ENCODE results near the gene ZNF598.
"Not testable (repeated sequence)": the region's sequence is repeated elsewhere in the genome, so short reads cannot be mapped to it uniquely, and the experiment has no call there.

ZNF598 gene

DNA sequence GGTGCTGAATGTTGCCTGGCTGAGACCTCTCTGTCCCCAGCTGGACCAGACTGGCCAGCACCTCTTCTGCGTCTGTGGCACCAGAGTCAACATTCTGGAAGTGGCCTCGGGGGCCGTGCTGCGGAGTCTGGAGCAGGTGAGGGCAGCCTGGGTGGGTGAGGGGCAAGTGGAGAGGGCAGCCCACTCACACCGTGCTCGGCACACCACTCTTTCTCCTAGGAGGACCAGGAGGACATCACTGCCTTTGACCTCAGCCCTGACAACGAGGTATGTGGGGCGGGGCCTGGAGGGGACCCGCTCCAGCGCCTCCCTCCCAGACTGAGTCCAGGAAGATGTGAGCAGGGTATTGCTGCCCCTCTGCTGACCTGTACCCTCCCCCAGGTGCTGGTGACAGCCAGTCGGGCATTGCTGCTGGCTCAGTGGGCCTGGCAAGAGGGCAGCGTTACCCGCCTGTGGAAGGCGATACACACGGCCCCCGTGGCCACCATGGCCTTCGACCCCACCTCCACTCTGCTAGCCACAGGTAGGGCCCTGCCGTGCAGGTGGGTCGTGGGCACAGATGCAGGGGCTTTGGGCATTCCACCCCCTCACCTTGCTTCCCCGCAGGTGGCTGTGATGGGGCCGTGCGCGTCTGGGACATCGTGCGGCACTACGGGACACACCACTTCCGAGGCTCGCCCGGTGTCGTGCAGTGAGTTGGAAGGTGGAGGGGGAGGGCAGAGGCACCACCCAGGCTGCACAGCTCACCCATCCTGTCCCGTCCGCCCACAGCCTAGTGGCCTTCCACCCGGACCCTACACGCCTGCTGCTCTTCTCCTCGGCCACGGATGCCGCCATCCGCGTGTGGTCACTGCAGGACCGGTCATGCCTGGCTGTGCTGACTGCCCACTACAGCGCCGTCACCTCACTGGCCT, 35.2 kb downstream of the ZNF598 start:
- DNase-seq: no peak

DNA sequence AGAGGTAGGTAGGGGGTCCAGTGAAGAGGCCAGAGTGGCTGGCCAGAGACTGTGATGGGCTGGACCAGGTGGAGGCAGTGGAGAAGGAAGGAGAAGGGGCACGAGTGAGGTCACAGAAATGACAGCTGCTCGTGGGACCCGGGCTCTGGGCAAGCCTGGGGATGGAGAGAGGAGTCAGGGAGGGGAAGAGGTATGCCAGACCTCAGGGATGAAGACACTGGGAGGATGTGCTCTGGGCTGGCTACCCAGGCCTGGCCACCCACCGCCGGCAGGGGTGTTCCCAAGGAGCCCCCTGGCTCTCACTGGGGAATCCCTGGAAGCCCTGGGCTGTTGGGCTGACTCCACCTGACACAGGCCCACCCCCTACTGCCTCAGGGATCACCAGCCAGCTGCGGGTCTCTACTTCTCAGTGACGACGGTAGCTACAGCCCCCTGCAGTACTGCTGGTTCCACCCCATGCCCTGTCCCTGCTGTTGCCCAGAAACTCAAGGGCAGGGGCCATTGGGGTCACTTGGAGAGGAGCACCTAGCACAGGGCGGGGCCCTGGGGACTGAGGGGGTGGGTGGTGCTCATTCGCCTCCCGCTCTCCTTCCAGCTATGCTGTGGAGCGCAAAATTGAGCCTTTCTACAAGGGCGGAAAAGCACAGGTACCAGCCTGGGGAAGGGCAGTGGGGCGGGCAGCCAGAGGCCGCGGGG, 36.0 kb downstream of the ZNF598 start:
- DNase-seq: no peak

DNA sequence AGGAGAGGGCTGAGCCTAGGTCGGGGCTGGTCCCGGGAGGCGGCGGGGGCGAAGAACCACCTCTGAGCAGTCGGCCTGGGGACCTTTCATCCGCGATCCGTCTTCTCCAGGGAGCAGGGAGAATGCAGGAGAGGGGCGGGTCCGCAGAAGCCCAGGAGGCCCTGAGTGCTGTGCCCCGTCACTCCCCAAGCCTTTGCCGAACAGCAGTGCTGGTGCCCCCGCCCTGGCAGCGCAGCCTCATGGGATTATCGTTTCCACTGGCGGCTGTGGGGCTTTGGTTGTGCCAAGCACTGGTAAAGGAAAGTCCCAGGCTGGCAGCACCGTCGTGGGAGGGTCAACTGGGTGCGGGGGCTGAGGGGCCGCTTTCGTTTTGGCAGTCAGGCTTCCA, 37.1 kb downstream of the ZNF598 start:
- no peak for DNase-seq

DNA sequence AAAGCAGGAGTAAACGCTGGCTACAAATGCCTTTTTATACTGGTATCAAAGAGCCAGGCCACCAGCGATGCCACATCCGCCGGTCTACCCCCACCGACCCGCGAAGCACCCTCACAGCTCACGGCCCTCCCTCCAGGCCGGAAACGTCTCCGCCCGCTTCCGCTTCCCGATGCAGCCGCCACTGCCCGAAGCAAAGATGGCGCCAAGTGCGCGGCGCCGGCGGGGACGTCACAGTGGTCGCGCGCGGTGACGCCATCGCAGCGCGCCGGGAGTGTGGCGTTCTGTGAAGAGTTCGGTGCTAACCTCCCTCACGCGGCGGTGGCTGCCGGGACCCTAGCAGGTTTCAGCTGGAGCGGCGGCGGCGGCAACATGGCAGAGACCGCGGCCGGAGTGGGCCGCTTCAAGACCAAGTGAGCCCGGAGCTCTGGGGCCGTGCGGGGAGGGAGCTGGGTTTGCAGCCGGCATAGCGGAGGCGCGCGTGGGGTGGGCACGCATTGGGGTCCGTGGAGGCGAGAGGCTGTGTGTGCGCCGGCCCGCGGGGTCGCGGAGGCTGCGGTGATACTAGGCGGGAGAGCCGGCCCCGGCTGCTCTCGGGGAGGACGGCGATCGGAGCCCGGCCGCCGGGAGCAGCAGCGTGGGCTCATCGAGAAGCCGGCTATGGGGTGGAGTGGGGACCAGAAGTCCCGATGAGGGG, 37.7 kb downstream of the ZNF598 start, which contains the start of gene TBL3:
Gene TBL3 (plus strand): TSS at position 258 of the 694 bp plus-strand sequence. CDS start 112 bp downstream, at position 370.
- DNase-seq: peak; percentile 80

DNA sequence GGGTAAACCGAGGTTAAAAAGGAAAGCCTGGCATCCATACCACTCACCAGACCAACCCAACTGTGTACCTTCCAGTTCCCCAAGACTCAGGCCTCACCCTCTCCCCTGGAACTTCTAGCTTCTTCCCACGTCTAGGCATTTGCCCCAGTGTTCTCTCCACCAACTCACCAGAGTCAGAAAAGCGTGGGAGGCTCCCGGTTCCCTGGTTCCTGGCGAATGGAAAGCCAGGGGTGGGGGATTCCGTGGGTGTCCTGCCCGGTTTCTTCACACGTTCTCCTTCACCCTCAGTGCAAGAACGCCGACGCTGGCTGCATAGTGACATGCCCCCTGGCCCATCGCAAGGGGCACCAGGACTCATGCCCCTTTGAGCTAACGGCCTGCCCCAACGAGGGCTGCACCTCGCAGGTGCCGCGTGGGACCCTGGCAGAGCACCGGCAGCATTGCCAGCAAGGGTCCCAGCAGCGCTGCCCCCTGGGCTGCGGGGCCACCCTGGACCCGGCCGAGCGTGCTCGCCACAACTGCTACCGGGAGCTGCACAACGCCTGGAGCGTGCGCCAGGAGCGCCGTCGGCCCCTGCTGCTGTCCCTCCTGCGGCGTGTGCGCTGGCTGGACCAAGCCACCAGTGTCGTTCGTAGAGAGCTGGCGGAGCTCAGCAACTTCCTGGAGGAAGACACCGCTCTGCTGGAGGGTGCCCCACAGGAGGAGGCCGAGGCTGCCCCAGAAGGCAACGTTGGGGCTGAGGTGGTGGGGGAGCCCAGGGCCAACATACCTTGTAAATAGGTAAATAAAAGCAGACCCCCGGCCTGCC, 41.3 kb downstream of the ZNF598 start:
- DNase-seq: no peak

DNA sequence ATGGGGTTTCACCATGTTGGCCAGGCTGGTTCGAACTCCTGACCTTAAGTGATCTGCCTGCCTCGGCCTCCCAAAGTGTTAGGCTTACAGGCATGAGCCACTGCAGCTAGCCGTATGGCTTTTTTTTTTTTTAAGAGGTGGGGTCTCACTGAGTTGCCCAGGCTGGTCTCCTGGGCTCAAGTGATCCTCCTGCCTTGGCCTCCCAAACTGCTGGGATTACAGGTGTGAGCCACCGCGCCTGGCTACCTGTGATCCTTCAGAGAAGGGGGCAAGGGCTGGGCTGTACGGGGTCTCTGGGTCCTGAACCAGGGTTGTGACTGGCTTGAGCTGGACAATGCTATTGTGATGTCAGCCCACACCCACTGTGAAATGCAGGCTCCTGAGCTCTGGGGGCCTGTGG, 43.2 kb downstream of the ZNF598 start, which contains the start of gene RNF151:
Gene RNF151 (plus strand): TSS at position 397 of the 400 bp plus-strand sequence. CDS start 26 bp downstream, outside the sequence.
- DNase-seq: no peak

DNA sequence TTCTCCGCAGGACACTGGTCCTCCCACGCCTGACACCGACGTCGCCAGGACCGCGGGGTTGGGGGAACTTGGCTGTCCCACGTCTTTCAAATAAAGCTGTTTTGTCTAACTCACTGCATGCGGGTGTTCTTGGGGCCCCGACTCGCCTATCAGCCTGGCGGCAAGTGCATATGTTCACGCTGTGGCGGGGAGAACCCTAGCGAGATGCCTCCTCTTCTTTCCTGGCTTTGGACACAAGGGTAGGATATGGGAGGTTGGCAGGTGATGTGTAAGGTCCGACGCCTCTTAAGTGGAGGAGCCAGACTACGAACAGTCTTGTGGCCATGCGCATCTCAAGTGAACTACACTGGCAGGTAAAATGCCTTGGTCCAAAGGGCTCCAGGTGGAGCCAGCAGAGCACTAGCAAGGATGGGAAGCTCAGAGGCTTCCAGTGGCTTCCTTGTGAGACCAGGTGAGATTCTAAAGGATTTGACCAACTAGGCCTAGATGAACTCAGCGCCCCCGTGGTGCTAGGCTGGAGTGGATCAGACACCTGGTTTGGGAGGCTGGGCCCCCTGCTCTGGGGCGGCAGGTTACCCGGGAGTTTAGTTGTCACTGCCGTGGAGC, 44.1 kb downstream of the ZNF598 start:
- DNase-seq: no peak

DNA sequence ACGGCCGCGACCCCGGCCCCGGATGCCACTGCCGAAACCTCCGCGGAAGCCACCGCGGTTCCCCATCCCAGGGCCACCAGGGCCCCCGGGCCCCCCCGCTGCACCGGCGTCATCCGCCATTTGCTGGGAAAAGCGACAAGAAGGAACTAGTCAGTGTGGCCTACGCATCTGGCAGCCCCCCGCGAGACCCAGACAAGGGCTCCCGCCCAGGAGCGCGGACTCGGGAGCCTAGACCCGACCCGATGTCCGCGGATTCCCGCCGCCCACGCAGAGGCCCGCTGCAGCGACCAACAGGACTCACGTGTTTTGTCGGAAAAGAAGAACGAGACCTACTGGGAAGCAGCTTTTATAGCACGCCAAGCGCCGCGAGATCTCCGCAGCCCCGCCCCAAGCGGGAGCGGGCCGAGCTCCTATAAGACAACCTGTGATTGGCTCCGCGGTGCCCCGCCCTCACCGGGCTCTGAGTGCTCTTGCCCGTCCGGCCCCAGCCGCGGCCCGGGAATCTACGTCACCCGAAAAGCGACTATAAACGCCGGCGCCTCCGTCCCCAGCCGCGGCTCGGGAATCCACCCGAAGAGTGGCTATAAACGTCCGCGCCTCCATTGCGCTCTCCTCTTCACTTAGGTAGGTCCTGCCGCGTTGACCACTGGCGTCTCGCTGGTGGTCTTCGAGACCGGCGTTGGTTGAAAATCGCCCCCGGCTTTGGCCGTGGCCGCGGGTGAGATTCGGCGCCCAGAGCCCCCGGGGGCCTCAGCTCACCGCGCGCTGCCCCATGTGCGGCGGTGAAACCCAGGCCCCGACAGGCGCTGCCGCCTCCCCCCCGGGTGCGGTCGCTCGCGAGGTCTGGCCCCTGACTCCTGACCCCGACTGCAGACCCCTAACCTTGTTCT, 44.9 kb downstream of the ZNF598 start, which contains the start of gene RPS2:
Gene RPS2 (minus strand): TSS at position 321 of the 890 bp plus-strand sequence. CDS start 201 bp downstream, at position 120.
- peak; percentile 94 for DNase-seq

DNA sequence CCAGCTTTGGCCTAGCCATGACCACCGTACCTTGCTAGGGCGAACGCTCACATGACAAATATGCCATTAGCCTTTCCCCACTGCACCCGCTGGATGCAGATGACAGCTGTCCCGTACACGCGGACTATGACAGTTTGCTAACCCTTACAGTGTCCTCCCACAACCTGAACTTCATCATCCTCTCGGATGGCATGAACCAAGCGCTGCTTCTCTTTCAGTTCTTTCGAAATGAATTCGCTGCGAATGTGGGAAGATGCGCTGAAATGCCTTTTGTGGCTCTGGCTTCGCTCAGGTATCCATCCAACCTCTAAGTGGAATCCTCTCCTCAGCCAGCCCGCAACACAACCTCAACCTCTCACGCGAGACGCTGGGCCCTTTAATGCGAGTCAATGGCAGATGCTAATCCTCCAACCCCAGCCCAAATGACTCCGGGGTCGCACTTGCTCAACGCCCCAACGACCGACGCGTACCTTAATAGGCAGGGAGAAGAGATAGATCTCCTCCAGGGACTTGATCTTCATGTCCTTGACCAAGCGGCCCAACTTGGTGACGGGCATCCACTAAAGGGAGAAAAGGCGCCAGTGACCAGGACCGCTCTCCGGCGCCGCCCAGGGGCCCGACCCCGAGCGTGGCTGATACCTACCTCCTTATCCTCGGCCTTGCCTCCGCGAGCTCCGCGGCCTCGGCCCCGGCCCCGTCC, 45.7 kb downstream of the ZNF598 start:
- DNase-seq: no peak

DNA sequence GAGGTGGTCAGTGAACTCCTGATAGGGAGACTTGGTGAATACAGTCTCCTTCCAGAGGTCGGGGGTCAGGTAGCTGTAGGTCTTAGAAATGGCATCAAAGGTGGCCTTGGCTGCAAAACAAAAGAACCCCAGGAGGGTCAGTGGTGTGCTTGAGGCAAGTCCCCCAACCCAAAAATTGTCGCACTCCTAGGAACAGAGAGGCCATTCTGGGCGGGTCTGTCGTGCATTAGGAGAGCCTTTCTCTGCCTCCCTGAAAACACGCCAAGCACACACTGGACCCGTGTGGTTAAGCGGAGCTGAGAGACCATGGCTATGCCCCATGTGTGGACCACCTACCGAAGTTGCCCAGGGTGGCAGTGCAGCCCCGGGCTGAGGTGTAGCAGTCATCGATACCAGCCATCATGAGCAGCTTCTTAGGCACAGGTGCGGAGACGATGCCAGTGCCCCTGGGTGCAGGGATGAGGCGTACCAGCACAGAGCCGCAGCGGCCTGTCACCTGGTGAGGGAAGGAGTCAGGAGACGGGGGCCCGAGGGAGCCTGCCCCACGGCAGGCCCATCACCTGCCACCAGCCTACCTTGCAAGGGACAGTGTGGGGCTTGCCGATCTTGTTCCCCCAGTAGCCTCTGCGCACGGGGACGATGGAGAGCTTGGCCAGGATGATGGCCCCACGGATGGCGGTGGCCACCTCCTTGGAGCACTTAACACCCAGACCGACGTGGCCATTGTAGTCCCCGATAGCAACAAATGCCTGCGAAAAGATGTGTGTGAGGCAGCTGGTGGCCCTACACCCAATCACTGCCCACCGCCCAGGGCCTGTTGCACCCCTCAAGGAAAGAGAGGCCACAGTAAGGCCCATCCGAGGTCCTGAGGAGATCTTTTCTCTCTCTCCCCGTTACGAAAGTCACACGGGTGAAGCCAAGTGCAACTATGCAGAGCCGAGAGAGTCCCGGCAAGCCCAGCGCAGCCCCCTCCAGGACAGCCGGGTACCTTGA, 47.2 kb downstream of the ZNF598 start:
- DNase-seq: not testable (repeated sequence)

DNA sequence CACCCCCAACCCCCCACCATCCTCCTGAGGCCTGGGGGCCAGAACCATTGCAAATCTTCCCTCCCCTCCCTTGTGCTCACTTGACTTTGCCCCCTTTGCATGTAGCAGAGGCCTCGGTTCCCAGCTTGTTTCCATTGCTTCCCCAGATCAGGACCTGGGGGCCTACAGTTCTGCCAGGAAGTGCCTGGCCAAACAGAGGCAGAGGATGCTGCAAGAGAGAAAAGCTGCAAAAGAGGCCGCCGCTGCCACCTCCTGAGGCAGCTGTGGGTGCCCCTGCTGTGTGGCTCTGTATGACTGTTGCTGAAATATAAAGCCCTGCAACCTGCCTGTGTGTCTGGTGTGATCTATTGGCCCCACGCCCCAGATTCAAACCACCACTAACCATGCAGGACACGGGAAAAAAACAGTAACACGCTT, 48.0 kb downstream of the ZNF598 start:
- DNase-seq: no peak

DNA sequence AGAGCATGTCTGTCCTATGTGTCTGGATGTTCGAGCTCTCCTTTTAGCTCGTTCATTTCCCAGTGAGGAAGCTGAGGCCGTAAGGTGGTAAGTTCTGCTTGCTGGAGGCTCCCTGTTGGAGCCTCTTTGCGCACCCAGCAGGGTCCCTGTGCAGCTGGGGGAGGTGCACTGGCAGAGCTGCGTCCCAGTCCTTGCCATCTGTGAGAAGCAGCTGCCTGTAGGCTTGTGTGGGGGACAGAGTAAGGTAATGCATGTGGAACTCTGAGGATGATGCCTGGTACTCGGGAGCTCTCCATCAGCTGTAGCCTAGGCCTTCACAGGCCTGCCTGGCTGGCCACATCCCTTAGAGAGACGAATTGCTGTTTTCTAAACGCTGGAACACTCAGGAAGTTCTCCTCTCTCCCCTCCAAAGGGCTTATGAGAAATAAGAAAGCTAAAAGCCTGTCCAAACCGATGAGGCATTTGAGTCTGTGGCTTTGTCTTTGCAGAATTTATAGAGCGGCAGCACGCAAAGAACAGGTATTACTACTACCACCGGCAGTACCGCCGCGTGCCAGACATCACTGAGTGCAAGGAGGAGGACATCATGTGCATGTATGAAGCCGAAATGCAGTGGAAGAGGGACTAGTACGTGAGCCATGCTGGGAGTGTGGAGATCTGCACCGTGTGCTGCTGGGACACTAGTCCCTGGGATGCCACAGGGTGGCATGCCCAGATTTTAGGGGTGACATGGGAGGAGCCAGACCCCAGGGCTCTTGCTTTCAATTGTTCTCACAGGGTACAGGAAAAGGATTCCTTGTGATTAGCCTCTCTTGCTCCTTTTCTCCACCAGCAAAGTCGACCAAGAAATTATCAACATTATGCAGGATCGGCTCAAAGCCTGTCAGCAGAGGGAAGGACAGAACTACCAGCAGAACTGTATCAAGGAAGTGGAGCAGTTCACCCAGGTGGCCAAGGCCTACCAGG, 48.7 kb downstream of the ZNF598 start:
- DNase-seq: peak; percentile 45

DNA sequence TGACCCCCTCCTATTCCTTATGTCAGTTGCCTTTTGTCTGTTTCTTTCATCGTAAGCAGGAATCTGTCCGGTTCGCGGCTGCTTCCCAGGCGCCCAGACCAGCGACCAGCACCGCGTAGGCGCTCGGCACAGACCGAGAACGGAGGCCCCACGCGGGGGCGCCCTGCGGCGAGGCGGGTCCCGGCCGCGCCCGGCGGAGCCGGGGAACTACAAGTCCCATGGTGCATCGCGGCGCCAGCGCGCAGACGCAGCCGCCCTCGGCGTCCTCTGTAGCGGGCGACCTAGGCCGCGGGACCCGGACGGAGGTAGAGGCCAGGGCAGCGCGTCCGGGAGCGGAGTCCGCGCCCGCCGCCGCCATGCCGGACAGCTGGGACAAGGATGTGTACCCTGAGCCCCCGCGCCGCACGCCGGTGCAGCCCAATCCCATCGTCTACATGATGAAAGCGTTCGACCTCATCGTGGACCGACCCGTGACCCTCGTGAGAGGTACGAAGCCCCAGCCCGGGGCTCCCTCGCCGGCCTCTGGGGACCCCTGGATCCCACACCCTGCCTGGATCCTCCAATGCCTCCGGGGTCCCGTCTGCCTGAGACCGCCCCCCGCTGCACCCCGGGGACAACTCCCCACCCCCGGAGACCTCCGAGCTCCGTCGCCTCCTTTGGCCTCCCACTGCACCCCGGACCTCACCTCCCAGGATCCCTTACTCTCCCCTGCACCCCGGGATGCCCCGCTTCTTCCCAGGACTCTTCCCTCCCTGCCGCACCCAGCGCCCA, 50.2 kb downstream of the ZNF598 start, which contains the start of gene NDUFB10:
Gene NDUFB10 (plus strand): TSS at position 270 of the 771 bp plus-strand sequence. CDS start 87 bp downstream, at position 357.
- peak; percentile 61 for DNase-seq

DNA sequence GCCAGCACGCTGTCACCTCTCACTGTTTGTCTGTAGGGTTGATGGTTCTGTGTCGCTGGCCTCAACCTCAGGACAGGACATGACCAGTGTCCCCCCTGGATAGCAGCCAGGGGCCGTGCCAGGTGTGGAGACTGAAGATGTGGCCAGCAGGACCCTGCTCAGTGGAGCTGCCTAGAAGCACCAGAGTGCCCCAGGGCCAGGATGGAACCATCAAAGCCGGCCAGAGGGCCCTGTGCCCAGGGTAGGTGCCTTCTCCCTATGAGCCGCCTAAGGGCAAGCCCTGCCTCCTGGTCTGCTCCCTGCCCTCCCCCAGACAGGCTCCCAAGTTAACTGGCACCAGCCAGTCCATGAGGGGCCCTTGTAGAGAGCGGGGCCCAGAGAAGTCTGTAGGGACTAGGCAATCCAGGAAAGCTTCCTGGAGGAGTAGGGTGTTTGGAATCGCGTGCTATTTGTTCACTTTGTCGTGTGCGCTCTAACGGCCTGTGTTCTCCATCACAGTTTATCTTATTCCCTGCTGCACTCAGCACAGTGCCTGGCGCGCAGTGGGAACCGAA, 50.8 kb downstream of the ZNF598 start:
- DNase-seq: no peak

DNA sequence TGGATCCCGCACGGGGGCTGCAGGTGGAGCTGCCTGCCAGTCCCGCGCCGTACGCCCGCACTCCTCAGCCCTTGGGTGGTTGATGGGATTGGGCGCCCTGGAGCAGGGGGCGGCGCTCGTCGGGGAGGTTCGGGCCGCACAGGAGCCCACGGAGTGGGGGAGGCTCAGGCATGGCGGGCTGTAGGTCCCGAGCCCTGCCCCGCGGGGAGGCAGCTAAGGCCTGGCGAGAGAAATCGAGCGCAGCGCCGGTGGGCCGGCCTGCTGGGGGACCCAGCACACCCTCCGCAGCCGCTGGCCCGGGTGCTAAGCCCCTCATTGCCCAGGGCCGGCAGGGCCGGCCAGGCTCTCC, 51.5 kb downstream of the ZNF598 start:
- DNase-seq: not testable (repeated sequence)

All from GF-D8 (cell line).